ENCODE data around the gene ATP6V1B1.
"Not testable (repeated sequence)": the region's sequence is repeated elsewhere in the genome, so short reads cannot be mapped to it uniquely, and the experiment has no call there.

DNA sequence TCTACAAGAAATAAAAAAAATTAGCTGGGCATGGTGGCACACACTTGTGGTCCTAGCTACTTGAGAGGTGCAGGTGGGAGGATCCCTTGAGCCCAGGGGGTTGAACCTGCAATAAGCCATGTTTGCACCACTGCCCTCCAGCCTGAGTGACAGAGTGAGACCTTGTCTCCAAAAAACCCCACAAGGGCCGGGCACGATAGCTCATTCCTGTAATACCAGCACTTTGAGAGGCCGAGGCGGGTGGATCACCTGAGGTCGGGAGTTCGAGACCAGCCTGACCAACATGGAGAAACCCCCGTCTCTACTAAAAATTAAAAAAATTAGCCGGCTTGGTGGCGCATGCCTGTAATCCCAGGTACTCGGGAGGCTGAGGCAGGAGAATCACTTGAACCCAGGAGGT lies 64.2 kb downstream of the ATP6V1B1 start:
- not testable (repeated sequence) for TF ChIP-seq FOXM1 (IDR thresholded peaks at IDR 0.05; ENCODE audit: borderline replicate concordance); CTBP1 (IDR thresholded peaks at IDR 0.05; ENCODE audit: borderline replicate concordance); LEF1 (IDR thresholded peaks at IDR 0.05; ENCODE audit: borderline replicate concordance); FOXK2 (IDR thresholded peaks at IDR 0.05); TARDBP (IDR thresholded peaks at IDR 0.05); HDGF (IDR thresholded peaks at IDR 0.05; ENCODE audit: borderline replicate concordance); NFRKB (IDR thresholded peaks at IDR 0.05); ZNF384 (IDR thresholded peaks at IDR 0.05)

Measured in HEK293T (cell line).